Left renal cortex interstitium (tissue), 4 donors: ENCODE results near the gene CEMIP. TPM values are rescaled to one million over a fixed set of nuclear protein-coding genes. Genes with fewer than 3 reads are reported as not detected.
A peak's percentile ranks its signal among the peaks of the same experiment; 100 is the strongest.

Source experiments
- DNase-seq, 4 donors: peaks; one replicate each; pipeline ENCODE4 v3.0.0-alpha.2; 2013; ENCODE audit warnings: low read depth in 4 of 4, low spot score in 2 of 4, missing footprints in 1 of 4
- polyA plus RNA-seq, 4 donors: library from polyadenylated mRNA; unstranded; fragments of 120-200 nt; gene quantifications; one replicate each; pipeline ENCODE4 v1.2.1, GENCODE V29; 2013; ENCODE audit not compliant: insufficient read length in 4 of 4

CEMIP gene, protein sequence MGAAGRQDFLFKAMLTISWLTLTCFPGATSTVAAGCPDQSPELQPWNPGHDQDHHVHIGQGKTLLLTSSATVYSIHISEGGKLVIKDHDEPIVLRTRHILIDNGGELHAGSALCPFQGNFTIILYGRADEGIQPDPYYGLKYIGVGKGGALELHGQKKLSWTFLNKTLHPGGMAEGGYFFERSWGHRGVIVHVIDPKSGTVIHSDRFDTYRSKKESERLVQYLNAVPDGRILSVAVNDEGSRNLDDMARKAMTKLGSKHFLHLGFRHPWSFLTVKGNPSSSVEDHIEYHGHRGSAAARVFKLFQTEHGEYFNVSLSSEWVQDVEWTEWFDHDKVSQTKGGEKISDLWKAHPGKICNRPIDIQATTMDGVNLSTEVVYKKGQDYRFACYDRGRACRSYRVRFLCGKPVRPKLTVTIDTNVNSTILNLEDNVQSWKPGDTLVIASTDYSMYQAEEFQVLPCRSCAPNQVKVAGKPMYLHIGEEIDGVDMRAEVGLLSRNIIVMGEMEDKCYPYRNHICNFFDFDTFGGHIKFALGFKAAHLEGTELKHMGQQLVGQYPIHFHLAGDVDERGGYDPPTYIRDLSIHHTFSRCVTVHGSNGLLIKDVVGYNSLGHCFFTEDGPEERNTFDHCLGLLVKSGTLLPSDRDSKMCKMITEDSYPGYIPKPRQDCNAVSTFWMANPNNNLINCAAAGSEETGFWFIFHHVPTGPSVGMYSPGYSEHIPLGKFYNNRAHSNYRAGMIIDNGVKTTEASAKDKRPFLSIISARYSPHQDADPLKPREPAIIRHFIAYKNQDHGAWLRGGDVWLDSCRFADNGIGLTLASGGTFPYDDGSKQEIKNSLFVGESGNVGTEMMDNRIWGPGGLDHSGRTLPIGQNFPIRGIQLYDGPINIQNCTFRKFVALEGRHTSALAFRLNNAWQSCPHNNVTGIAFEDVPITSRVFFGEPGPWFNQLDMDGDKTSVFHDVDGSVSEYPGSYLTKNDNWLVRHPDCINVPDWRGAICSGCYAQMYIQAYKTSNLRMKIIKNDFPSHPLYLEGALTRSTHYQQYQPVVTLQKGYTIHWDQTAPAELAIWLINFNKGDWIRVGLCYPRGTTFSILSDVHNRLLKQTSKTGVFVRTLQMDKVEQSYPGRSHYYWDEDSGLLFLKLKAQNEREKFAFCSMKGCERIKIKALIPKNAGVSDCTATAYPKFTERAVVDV (N-terminal part only)
- polyA plus RNA-seq: 1 to 10 TPM; 2.0 to 6.2 (median 4.1) TPM

DNA sequence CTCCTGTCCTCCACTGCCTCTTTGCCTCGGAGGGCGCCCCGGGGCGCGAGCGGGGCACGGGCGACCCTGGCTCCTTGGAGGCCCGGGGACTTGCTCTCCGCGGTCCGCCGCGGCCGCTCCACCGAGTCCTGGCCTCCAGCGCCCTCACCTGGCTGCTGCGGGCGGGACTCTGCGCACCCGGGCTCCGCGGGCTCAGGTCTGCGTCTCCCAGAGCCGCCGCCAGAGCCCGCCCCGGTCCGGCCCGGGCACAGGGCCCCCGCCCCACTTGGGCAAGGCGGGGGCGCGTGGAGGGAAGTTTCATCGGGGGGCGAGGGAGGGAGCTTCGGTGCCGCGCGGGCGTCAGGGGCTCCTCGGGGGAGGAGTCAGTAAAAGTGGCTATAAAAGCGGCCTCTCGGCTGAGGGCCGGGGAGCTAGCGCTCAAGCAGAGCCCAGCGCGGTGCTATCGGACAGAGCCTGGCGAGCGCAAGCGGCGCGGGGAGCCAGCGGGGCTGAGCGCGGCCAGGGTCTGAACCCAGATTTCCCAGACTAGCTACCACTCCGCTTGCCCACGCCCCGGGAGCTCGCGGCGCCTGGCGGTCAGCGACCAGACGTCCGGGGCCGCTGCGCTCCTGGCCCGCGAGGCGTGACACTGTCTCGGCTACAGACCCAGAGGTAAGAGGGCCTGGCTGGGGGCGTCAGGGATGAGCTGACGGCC is at the start of gene CEMIP:
TSS of gene CEMIP (plus strand) at position 407 of the 694 bp plus-strand sequence. CDS start 94,510 bp downstream, outside the sequence.
- DNase-seq: peak; percentile 34 to 69 (median 60)

- no peak for DNase-seq
Observed at GRCh38 chr15:80730387-80730786, 48.8 kb upstream of the CEMIP start.

GRCh38 chr15:80730926-80731325 is 48.2 kb upstream of the CEMIP start:
- DNase-seq: no peak

- DNase-seq: no peak
Observed at GRCh38 chr15:80732167-80732566, 47.0 kb upstream of the CEMIP start.

DNA sequence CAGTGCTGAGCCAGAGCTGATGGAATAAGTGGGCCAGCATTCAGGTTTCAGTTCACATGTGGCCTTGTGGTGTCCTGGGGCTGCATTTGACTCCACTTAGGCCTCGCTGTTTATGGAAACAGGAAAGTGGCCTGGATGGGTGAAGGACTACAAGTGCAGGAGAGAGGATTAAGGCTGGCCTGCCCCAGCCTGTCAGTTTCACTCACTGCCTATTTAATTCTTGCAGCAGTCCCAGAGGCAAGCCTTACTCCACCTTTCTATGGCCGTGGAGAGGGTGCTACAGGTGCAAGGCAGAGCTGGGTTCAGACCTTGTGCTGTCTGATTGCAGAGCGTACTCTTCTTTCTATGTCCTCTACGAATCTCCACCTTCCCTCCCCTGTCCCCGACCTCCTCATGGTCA is 46.4 kb upstream of the CEMIP start:
- DNase-seq: no peak

DNA sequence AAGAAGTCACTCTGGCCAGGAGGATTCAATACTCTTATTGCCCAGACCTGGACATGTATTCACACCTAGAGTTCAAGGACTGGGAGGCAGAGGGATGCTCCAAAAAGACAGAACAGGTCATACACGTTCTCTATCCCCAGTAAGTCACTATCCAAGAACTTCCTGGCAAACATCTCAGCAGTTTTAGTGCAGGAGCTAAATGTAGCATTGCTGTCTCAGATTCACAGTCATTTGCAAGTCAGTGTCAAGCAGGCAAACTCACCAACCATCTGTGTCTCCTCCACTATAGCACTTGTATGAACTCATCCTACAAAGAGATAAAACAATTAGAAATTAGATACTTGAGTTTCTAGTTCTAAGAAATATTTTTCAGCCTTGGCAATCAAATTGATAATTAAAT is 45.7 kb upstream of the CEMIP start:
- DNase-seq: no peak

DNA sequence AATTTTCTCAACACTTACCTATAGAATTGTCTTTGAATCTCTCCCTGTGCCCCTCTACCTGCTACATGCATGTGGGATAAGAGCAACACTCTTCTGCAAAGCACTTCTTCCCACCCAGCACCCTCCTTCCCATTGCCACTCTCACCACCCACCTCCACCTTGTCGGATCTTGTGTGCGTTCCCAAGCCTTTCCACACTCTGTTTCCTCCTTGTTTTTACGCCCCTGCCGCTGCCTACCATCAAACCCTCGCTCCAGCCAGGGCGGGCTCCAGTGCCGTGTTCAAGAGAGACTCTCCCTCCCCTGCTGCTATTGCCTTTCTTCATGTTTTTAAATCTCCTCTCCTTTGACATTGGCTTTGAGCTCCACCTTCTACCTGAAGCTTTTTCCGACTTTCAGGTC is 43.8 kb upstream of the CEMIP start:
- DNase-seq: no peak

GRCh38 chr15:80736560-80736959 is 42.6 kb upstream of the CEMIP start:
- DNase-seq: peak in 2 of 4 donors; percentile 45 to 68

DNA sequence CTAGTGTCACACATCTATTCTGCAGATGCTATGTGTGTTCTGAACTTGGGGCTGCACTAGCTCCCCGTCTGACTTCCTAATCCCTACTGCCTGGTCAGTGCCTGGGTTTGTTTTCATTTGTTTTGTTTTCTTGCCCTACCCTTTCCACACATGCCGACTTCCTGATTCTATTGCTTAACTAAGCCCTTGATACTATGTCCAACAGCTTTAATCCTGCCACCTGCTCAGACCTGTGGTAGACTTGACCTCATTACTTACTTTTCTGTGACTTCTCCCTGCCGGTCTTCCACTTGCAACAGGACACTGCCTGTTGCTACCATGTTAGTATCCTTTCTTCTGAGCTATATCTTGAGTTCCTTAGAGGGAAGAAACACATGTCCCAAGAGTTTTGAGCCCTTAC is 39.3 kb upstream of the CEMIP start:
- DNase-seq: no peak

- DNase-seq: no peak
Observed at GRCh38 chr15:80742081-80742480, 37.1 kb upstream of the CEMIP start.

DNA sequence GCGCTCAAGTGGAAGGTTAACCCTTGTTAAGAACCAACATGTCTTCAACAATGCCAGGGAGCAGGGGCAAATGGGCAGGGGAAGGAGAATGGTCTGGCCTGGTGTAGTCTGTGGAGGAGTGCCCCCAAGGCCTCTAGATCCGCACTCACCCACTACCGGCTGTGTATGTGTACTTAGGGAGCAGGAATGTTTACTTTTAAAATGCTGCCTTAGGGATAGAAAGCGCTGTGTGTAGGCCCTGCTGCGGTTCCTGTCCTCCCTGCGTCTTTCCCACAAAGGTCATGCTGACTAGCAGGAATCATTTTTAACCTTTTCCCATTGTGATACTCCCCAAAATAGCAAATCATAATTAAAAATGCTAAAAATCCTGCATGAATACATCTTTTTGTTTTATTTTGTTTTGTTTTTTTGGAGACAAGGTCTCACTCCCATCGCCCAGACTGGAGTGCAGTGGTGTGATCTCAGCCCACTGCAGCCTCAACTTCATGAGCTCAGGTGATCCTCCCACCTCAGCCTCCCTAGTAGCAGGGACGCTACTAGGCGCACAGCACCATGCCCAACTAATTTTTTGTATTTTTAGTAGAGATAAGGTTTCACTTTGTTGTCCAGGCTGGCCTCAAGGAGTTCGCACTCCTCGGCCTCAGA is 35.9 kb upstream of the CEMIP start:
- no peak for DNase-seq

DNA sequence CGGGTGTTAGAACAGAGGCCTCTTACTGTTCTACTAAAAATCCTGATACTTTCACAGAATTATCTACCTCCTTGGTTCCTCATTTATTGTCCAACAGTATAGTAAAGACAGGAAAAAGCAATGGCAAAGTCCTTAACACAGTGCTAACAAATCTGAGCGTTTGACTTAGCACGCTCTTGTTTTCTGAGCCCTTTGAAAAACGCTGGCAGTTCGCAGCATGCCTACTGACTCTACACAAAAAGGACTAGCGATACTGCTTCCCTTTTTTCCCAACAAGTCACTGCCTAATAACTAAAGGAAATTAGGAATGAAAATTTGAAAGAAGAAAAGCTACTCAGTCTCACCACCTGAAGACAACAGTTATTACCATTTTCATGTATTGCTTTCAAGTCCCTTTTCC is 34.8 kb upstream of the CEMIP start:
- DNase-seq: no peak

GRCh38 chr15:80744826-80745225 is 34.3 kb upstream of the CEMIP start:
- no peak for DNase-seq

GRCh38 chr15:80745888-80746287 is 33.3 kb upstream of the CEMIP start:
- DNase-seq: no peak

- peak in 1 of 4 donors; percentile 34 for DNase-seq
Observed at GRCh38 chr15:80747317-80748053, 31.7 kb upstream of the CEMIP start.

DNA sequence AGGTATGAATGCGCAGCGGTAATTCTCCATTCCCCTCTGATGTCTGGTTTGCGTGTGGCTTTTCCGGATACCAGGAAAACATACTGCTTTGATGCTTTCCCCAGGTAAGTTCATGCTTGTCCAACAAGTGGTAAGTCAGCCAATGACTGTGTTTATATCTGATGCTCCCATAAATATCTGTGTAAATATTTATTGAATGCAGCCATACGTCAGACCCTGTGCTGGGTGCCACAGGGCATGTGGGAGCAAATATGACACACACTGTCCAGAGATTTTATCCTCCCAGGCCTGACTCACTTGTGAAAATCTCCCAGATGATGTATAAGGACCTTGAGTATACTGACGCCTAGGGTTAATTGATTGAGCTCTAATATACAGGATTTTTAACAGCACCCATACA is 29.6 kb upstream of the CEMIP start:
- DNase-seq: no peak

GRCh38 chr15:80750575-80750974 is 28.6 kb upstream of the CEMIP start:
- DNase-seq: no peak

GRCh38 chr15:80752204-80752603 is 27.0 kb upstream of the CEMIP start:
- no peak for DNase-seq

- DNase-seq: no peak
Observed at GRCh38 chr15:80753161-80753560, 26.0 kb upstream of the CEMIP start.
